CD4-positive, alpha-beta T cell treated with Interleukin-17A for 4 hours (primary cell): ENCODE data around the gene CPNE5.
"Not testable (repeated sequence)": the region's sequence is repeated elsewhere in the genome, so short reads cannot be mapped to it uniquely, and the experiment has no call there.

ENCODE experiments used
- DNase-seq: peaks from one replicate; pipeline ENCODE4 v3.0.0-alpha.2; 2020; ENCODE audit warnings: mixed read lengths

CPNE5 gene

GRCh38 chr6:36739947-36740817, 99.1 kb downstream of the CPNE5 start:
- DNase-seq, result no peak

GRCh38 chr6:36738108-36738507, 101.1 kb downstream of the CPNE5 start:
- DNase-seq, result no peak

GRCh38 chr6:36737043-36737785, 102.0 kb downstream of the CPNE5 start:
- DNase-seq, result no peak

GRCh38 chr6:36735110-36736071, 103.9 kb downstream of the CPNE5 start:
- peak; percentile 41 for DNase-seq

- DNase-seq, result no peak
Measured at GRCh38 chr6:36734486-36735060, 104.7 kb downstream of the CPNE5 start.

GRCh38 chr6:36733300-36733699, 105.9 kb downstream of the CPNE5 start:
- DNase-seq, result no peak

GRCh38 chr6:36731622-36732310, 107.5 kb downstream of the CPNE5 start:
- no peak for DNase-seq

GRCh38 chr6:36730424-36731380, 108.5 kb downstream of the CPNE5 start:
- no peak for DNase-seq

- DNase-seq, result no peak
Measured at GRCh38 chr6:36729161-36729524, 110.1 kb downstream of the CPNE5 start.

- no peak for DNase-seq
Measured at GRCh38 chr6:36728289-36729160, 110.7 kb downstream of the CPNE5 start.

GRCh38 chr6:36727505-36728021, 111.7 kb downstream of the CPNE5 start:
- DNase-seq, result peak; percentile 11

GRCh38 chr6:36725581-36725980, 113.7 kb downstream of the CPNE5 start:
- DNase-seq, result no peak

- DNase-seq, result peak; percentile 69
Measured at GRCh38 chr6:36724514-36725390, 114.5 kb downstream of the CPNE5 start.

GRCh38 chr6:36723992-36724391, 115.3 kb downstream of the CPNE5 start:
- not testable (repeated sequence) for DNase-seq

- DNase-seq, result no peak
Measured at GRCh38 chr6:36722879-36723278, 116.4 kb downstream of the CPNE5 start.

- no peak for DNase-seq
Measured at GRCh38 chr6:36722365-36722764, 116.9 kb downstream of the CPNE5 start.

GRCh38 chr6:36721369-36722140, 117.7 kb downstream of the CPNE5 start:
- no peak for DNase-seq
